IPS-15b (cell line): ENCODE data around the gene PSEN2.

Experiments
- H3K27me3 ChIP-seq: one replicate; pipeline ENCODE4 v1.6.1; 2013; ENCODE audit warnings: low read length; ENCODE audit not compliant: control insufficient read depth, insufficient read depth
- H3K36me3 ChIP-seq: one replicate; pipeline ENCODE4 v1.6.1; 2013; ENCODE audit warnings: low read length; ENCODE audit not compliant: control insufficient read depth, insufficient read depth
- H3K4me1 ChIP-seq: one replicate; pipeline ENCODE4 v1.6.1; 2013; ENCODE audit warnings: mild to moderate bottlenecking, low read length; ENCODE audit not compliant: control insufficient read depth, insufficient read depth
- H3K4me3 ChIP-seq: one replicate; pipeline ENCODE4 v1.5.1; 2013; ENCODE audit warnings: low read depth, low read length
- H3K9ac ChIP-seq: one replicate; pipeline ENCODE4 v1.6.1; 2013; ENCODE audit warnings: low read depth, mild to moderate bottlenecking, low read length
- H3K9me3 ChIP-seq: one replicate; pipeline ENCODE4 v1.6.1; 2013; ENCODE audit warnings: mild to moderate bottlenecking, low read length; ENCODE audit not compliant: control insufficient read depth, insufficient read depth

Gene PSEN2

DNA sequence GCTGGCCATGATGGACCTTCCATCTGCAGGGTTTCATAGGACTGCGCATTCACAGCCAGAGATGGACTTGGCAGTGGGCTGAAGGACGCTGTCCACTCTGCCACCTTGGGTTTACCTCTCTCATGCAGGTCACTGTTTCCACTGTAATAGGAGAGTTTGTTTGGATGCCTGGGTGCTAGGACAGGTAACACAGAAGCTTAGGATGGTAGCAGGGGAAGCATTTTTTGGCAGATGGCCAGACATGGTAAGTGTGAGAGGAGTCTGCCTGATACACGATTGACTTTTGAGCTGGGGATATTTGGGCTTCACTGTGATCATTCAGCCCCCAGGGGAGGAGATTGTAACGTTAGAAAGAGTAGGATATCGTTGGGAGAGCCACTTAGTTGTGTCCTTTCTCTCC, 11.8 kb downstream of the PSEN2 start:
- H3K27me3 ChIP-seq, result no peaks in the 10 kb centered on the region
- H3K4me3 ChIP-seq, result no peak overlapping the region
- no peaks in the 10 kb centered on the region for H3K9me3 ChIP-seq
- peaks cover 5% of the 10 kb centered on the region for H3K36me3 ChIP-seq
- no peaks in the 10 kb centered on the region for H3K4me1 ChIP-seq
- H3K9ac ChIP-seq, result no peak overlapping the region

GRCh38 chr1:226882631-226883409, 12.4 kb downstream of the PSEN2 start:
- H3K9me3 ChIP-seq, result no peaks in the 10 kb centered on the region
- H3K4me1 ChIP-seq, result no peaks in the 10 kb centered on the region
- no peaks in the 10 kb centered on the region for H3K27me3 ChIP-seq
- H3K9ac ChIP-seq, result no peak overlapping the region
- H3K4me3 ChIP-seq, result no peak overlapping the region
- peaks cover 5% of the 10 kb centered on the region for H3K36me3 ChIP-seq

GRCh38 chr1:226883630-226884029, 13.2 kb downstream of the PSEN2 start:
- no peaks in the 10 kb centered on the region for H3K27me3 ChIP-seq
- H3K4me1 ChIP-seq, result no peaks in the 10 kb centered on the region
- no peak overlapping the region for H3K4me3 ChIP-seq
- no peaks in the 10 kb centered on the region for H3K9me3 ChIP-seq
- H3K36me3 ChIP-seq, result peaks cover 6% of the 10 kb centered on the region
- H3K9ac ChIP-seq, result no peak overlapping the region

GRCh38 chr1:226884116-226884625, 13.8 kb downstream of the PSEN2 start:
- Histone ChIP-seq H3K4me1 (no peaks in the 10 kb centered on the region), H3K9me3 (no peaks in the 10 kb centered on the region), H3K9ac (no peak overlapping the region), H3K36me3 (peaks cover 7% of the 10 kb centered on the region), H3K4me3 (no peak overlapping the region), H3K27me3 (no peaks in the 10 kb centered on the region)

DNA sequence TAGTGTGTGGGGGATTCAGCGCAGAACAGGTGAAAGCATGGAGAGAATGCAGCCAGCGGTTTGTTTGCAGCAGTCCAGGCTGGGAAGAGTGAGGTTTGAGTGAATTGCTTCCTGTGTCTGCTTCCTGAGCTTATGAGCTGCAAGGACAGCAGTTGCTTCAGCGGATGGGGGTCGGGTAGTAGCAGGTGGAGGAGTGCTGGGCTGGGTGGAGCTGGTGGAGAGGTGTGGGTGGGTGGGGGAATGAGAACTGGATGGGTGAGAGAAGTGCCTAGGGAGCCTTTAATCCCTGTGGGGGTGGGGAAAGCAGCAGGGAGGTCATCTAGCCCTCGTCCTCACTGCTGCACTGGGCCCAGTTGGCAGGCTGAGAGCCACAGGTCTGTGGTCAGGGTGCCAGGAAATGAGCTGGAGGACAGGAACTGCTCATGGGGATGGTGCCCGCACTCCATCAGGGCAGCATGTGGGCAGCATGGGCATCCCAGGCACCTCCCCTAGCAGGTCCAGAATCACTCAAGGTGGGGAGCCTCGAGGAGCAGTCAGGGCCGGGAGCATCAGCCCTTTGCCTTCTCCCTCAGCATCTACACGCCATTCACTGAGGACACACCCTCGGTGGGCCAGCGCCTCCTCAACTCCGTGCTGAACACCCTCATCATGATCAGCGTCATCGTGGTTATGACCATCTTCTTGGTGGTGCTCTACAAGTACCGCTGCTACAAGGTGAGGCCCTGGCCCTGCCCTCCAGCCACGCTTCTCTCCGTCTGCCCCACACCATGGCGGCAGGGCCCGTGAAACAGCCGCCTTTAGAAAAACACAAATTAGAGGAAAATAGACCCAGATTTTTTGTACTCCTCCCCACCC, 14.8 kb downstream of the PSEN2 start:
- peaks cover 7% of the 10 kb centered on the region for H3K36me3 ChIP-seq
- H3K4me1 ChIP-seq, result no peaks in the 10 kb centered on the region
- H3K9ac ChIP-seq, result no peak overlapping the region

GRCh38 chr1:226886122-226886901, 15.9 kb downstream of the PSEN2 start:
- Histone ChIP-seq H3K9ac (no peak overlapping the region), H3K27me3 (no peaks in the 10 kb centered on the region), H3K4me3 (no peak overlapping the region), H3K4me1 (no peaks in the 10 kb centered on the region), H3K36me3 (peaks cover 11% of the 10 kb centered on the region), H3K9me3 (no peaks in the 10 kb centered on the region)

More for the DNA sequence above, 14.8 kb downstream of the PSEN2 start:
- Histone ChIP-seq H3K4me3 (no peak overlapping the region), H3K9me3 (no peaks in the 10 kb centered on the region), H3K27me3 (no peaks in the 10 kb centered on the region)

DNA sequence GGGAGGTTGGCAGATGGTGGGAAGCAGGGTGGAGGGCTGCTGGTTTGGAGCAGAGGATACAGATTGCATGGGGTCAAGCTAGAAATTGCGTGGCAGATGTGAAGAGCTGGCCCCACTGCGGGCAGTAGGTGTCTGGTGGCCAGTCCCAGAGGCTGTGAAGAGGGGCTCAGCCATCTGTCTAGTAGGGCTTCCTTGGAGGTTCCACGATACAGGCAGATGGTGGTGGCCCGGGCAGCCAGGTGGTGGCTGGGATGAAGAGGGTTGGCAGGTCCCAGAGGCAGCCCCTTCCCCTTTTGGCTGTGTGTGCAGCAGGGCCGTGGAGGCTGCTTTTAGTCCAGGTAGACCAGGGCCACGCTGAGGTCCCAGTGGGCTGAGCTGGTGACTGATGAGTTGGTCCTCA, 16.6 kb downstream of the PSEN2 start:
- H3K27me3 ChIP-seq, result no peaks in the 10 kb centered on the region
- H3K4me1 ChIP-seq, result no peaks in the 10 kb centered on the region
- no peak overlapping the region for H3K4me3 ChIP-seq
- peaks cover 11% of the 10 kb centered on the region for H3K36me3 ChIP-seq
- no peaks in the 10 kb centered on the region for H3K9me3 ChIP-seq
- no peak overlapping the region for H3K9ac ChIP-seq

GRCh38 chr1:226888021-226888420, 17.6 kb downstream of the PSEN2 start:
- no peaks in the 10 kb centered on the region for H3K4me1 ChIP-seq
- no peaks in the 10 kb centered on the region for H3K9me3 ChIP-seq
- H3K4me3 ChIP-seq, result no peak overlapping the region
- H3K27me3 ChIP-seq, result no peaks in the 10 kb centered on the region
- peaks cover 11% of the 10 kb centered on the region for H3K36me3 ChIP-seq
- no peak overlapping the region for H3K9ac ChIP-seq

- Histone ChIP-seq H3K36me3 (peaks cover 11% of the 10 kb centered on the region), H3K27me3 (no peaks in the 10 kb centered on the region)
These were observed 18.4 kb downstream of the PSEN2 start for GRCh38 chr1:226888816-226889215.

GRCh38 chr1:226889616-226890330, 19.4 kb downstream of the PSEN2 start:
- Histone ChIP-seq H3K9ac (no peak overlapping the region), H3K36me3 (peaks cover 11% of the 10 kb centered on the region), H3K27me3 (no peaks in the 10 kb centered on the region), H3K9me3 (no peaks in the 10 kb centered on the region), H3K4me1 (no peaks in the 10 kb centered on the region), H3K4me3 (no peak overlapping the region)

More at GRCh38 chr1:226888816-226889215, 18.4 kb downstream of the PSEN2 start:
- Histone ChIP-seq H3K4me1 (no peaks in the 10 kb centered on the region), H3K9ac (no peak overlapping the region), H3K9me3 (no peaks in the 10 kb centered on the region), H3K4me3 (no peak overlapping the region)
